Vagina (tissue), 2 donors: Measurements from ENCODE around the gene CDH4.

Source experiments
- CTCF ChIP-seq, 3 experiments: fragments of 450-650 bp in 2 of 3; fragments of 200-600 bp in 1 of 3; sonication (generic) in 1 of 3; IDR thresholded peaks; one replicate each; pipeline ENCODE4 v1.5.1; 2017 to 2019; ENCODE audit warnings: antibody characterized with exemption in 3 of 3, mild to moderate bottlenecking in 2 of 3, moderate library complexity in 2 of 3
- POLR2A ChIP-seq, 2 donors: fragments of 450-650 bp; IDR thresholded peaks; one replicate each; pipeline ENCODE4 v1.6.1; 2017; ENCODE audit warnings: antibody characterized with exemption in 2 of 2, mild to moderate bottlenecking in 2 of 2, moderate library complexity in 2 of 2
- POLR2AphosphoS5 ChIP-seq, 2 donors: sonication (generic); formaldehyde crosslinking; IDR thresholded peaks; one replicate each; pipeline ENCODE4 v1.9.0; 2017; ENCODE audit warnings: antibody characterized with exemption in 2 of 2, mild to moderate bottlenecking in 2 of 2, low read depth in 1 of 2; ENCODE audit not compliant: insufficient read depth in 1 of 2

GRCh38 chr20:61360940-61361339, 108.9 kb downstream of the CDH4 start:
- TF ChIP-seq CTCF (IDR thresholded peaks at IDR 0.05) (no peak), POLR2AphosphoS5 (IDR thresholded peaks at IDR 0.05; ENCODE audit: insufficient read depth in 1 of 2, low read depth in 1 of 2) (no peak), POLR2A (IDR thresholded peaks at IDR 0.05) (no peak)
